PC-9 (cell line): ENCODE measurements around the gene LSR.
"Not testable (repeated sequence)": the region's sequence is repeated elsewhere in the genome, so short reads cannot be mapped to it uniquely, and the experiment has no call there.

Experiments
- CTCF ChIP-seq: fragments of 200-600 bp; sonication (generic); conservative IDR thresholded peaks from 2 replicates; pipeline ENCODE4 v1.6.1; 2017; ENCODE audit warnings: mixed run types, antibody characterized with exemption, mild to moderate bottlenecking, moderate library complexity
- EZH2 ChIP-seq: fragments of 200-600 bp; sonication (generic); IDR thresholded peaks from 2 replicates; pipeline ENCODE4 v1.8.0; 2017; ENCODE audit warnings: antibody characterized with exemption, low read depth

DNA sequence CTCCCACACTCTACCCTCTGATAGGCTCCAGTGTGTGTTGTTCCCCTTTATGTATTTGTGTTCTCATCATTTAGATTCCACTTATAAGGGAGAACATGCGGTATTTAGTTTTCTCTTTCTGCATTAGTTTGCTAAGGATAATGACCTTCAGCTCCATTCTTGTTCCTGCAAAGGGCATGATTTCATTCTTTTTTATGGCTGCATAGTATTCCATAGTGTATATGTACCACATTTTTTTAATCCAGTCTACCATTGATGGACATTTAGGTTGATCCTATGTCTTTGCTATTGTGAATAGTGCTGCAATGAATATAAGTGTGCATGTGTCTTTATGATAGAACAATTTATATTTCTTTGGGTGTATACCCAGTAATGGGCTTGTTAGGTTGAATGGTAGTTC, 9.2 kb upstream of the LSR start:
- TF ChIP-seq CTCF, EZH2: not testable (repeated sequence)
